Activated CD8-positive, alpha-beta memory T cell treated with anti-CD3 and anti-CD28 coated beads for 48 hours (primary cell): ENCODE data around the gene SMTNL2.
"Not testable (repeated sequence)": the region's sequence is repeated elsewhere in the genome, so short reads cannot be mapped to it uniquely, and the experiment has no call there.

Experiments
- DNase-seq, 3 experiments: peaks; one replicate each; pipeline ENCODE4 v3.0.0-alpha.2; 2020; ENCODE audit warnings: low read depth in 2 of 3, low spot score in 2 of 3

Gene SMTNL2

GRCh38 chr17:4559966-4560365 is 24.4 kb upstream of the SMTNL2 start:
- DNase-seq = no peak

- DNase-seq = no peak
Measured at GRCh38 chr17:4560421-4560820, 23.9 kb upstream of the SMTNL2 start, which contains the start of gene GGT6. Gene GGT6 (minus strand): TSS chr17:4560577. CDS start chr17:4560521, 56 bp downstream.

DNA sequence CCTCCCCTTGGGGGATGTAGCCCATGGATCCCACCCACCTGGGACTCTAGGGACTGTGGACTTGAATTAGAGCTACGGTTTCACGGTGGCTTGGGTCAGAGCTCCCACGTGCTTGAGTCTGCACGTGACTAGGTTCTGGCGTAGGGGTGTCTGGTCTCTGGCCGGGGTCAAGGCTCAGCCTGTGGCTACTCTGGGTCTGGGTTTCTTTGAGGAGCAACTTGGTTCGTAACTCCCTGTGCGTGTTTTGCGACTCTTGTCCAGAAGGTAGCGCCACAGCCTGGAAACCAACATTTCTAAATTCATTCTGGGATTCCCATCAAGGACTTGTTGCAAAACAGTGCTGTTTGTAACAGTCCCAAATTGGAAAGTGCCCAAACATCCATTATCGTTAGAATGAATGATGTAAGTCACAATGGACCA is 23.5 kb upstream of the SMTNL2 start:
- no peak for DNase-seq

GRCh38 chr17:4562015-4562969 is 22.0 kb upstream of the SMTNL2 start:
- no peak for DNase-seq

DNA sequence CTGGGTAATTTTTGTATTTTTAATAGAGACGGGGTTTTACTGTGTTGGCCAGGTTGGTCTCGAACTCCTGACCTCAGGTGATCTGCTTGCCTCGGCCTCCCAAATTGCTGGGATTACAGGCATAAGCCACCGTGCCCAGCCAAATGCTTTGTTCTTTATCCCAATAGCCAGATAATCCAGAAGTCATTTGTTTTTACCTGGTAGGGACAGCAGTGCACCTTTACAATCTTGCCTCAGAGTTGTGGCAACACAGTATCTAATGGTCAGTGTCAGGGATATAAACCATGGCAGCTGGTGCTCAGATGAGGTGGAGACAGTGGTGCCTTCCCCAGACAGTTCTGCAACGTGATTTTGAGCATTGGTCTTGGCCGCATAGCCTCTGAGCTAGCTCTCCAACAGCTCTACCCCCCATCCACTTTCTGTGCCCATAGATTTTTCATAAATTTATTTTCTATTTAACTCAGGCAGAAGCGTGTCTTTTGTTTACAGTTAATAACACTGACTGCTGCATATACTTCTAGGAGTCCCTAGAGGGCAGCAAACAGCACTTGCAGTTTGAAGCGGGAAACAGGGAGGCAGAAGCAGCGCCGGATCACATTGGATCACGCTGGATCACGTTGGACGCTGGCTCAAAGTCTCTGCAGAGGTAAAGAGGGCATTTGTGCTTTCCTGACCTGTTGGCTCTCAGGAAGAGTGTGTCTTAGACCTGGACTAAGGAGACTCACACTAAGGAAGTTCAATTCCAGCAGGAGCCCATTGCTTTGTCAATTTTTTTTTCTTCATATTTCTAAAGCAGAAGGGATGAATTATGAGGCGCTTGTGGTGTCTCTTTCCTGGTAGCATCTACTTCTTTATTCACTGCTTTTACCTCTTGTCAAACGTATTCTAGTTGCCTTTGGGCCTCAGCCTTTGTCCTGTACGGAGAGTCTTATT is 18.9 kb upstream of the SMTNL2 start:
- peak in 1 of 3 experiments; percentile 45 for DNase-seq

DNA sequence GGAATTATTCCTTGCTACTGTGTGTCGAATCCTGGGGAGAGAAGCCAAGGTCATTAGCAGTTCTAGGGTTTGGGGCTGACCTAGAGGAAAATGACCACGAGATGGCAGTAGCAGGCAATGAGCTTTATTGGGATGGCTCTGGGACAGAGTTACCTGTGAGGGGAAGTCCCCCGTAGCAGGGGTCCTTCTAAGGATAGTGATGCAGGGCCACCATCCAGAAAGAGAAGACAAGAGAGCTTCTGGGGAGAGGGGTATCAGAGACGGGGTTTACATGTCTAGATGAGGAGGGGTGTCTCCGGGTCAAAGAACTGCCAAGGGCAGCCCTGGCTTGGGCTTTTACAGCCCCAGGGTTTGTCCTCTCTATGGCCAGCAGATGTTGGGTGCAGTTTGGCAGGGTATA is 17.5 kb upstream of the SMTNL2 start:
- DNase-seq = no peak

GRCh38 chr17:4569591-4569990 is 14.7 kb upstream of the SMTNL2 start:
- no peak for DNase-seq

GRCh38 chr17:4572131-4572530 is 12.2 kb upstream of the SMTNL2 start:
- DNase-seq = no peak

- DNase-seq = no peak
Measured at GRCh38 chr17:4573115-4573514, 11.2 kb upstream of the SMTNL2 start.

GRCh38 chr17:4573669-4574068 is 10.7 kb upstream of the SMTNL2 start:
- DNase-seq = peak in 2 of 3 experiments; percentile 34 to 44

DNA sequence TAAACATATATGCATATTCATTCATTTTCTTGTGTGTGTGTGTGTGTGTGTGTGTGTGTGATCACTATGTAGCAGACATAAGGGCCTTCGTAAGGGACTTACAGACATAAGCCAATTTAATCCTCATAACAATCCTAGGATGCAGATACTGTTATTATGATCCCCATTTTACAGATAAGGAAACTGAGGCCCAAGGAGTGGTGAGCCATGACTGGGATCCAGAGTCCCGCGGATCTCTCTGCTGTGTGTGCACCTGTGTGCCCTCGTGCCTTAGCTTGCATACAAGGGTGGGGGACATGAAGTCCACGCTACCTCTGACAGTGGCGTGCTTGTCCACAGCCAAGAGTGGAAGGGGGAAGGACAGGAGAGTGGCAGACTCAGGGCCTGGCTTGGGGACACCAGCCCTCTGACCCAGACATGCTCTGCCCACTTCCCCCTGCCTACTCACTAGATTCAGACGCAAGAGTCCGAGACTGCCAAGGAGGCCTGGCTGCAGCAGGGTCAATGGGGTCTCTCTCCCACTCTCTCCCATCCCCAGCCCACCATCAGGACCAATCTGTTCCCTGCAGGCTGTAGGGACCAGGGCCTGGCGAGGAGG is 9.8 kb upstream of the SMTNL2 start:
- no peak for DNase-seq

- DNase-seq = no peak
Measured at GRCh38 chr17:4576161-4576558, 8.2 kb upstream of the SMTNL2 start.

- no peak for DNase-seq
Measured at GRCh38 chr17:4576729-4577322, 7.5 kb upstream of the SMTNL2 start.

DNA sequence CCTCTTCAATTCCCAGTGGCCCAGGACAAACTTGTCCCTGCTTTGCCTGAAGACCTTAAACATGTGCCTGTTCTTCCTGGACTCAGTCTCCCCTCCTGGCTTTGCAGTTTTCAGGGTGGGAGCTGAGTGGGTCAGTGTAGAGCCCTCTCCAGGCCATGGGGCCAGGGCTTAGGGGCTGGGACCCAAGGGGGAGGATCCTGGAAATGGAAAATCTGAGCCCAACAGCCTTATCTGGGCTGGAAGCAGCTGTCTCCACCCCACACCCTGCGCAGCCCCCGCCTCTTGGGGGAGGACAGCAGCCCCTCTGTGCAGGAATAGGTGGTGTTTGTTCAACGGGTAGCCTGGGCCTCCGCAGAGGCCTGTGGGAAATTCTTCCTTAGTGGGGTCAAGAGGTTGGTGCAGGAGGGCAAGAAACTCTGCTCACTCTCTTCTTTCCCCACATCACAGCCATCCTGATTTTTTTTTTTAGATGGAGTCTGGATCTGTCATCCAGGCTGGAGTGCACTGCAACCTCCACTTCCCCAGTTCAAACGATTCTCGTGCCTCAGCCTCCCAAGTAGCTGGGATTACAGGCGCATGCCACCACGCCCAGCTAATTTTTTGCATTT is 6.8 kb upstream of the SMTNL2 start:
- no peak for DNase-seq

DNA sequence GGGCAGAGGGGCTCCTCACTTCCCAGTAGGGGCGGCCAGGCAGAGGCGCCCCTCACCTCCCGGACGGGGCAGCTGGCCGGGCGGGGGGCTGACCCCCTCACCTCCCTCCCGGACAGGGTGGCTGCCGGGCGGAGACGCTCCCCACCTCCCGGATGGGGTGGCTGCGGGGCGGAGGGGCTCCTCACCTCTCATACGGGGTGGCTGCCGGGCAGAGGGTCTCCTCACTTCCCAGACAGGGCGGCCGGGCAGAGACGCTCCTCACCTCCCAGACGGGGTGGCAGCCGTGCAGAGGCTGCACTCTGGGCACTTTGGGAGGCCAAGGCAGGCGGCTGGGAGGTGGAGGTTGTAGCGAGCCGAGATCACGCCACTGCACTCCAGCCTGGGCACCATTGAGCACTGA is 6.0 kb upstream of the SMTNL2 start:
- DNase-seq = not testable (repeated sequence)

DNA sequence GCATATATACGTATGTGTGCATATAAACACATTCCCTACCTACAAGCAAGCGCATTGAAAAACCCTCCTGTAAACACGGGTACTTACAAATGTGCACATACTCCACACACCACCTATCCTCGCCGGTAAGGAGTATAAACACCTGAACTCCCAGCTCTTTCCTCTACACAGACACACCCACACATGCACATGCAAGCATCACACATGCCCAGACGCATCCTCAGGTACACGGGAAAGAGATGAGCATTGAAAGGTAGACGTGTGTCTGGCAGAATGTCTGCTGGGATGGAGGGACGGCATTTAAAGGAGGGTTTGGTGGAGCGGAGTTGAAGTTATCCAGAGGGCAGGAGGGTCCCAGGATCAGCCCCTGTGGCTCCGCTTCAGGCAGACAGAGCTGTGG is 4.7 kb upstream of the SMTNL2 start:
- no peak for DNase-seq

GRCh38 chr17:4580291-4580690 is 4.0 kb upstream of the SMTNL2 start:
- DNase-seq = no peak

GRCh38 chr17:4582101-4582501 is 2.2 kb upstream of the SMTNL2 start:
- DNase-seq = no peak

GRCh38 chr17:4582691-4583090 is 1.6 kb upstream of the SMTNL2 start:
- no peak for DNase-seq

DNA sequence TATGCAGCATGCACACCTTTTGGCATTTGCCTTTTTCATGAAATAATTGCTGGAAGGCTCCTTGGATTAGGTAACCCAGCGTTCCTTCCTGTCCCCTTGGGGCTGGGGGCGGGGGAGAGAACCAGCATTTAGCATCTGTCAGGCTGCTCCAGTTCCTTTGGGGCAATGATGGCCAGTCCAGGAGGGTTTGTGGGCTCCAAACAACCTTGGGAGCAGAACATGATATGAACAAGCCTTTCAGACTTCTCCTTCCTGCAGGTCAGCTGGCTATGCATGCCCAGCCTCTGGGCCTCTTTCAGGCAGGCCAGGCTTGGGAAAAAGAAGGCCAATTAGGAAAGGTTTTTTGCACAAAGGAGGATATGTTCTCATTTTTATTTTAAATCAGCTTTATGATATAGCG is 1.1 kb upstream of the SMTNL2 start:
- no peak for DNase-seq

- no peak for DNase-seq
Measured at GRCh38 chr17:4583782-4584100, 588 bp upstream of the SMTNL2 start.
